ENCODE measurements around the gene ARHGAP15.
A peak's percentile ranks its signal among the peaks of the same experiment; 100 is the strongest.

The ARHGAP15 gene

DNA sequence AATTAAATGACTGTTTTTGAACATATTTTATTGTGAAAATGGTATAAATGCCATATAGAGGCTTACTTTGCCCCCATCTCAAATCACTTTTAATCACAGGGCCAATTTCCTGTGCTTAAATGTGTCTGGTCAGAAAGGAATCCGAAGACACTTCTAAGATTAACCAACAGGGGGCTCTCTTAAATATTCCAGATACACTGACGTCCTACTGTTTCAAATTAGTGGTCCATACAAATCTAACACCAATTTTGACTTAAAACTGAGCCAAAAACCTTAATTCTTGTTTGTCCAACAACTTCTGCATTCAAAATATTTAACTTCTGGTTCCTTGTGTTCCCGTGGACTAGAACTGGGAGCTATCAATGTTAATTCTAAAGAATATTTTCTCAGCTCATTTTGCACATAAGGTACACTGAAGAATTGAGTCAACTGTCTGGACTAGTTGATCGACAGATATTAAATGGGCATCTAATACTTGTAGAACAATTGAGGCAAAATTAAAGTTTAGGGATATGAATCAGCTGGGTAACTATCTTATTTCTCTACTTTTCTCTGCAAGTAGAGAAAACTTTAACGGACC is 557.5 kb downstream of the ARHGAP15 start:
- H3K27ac ChIP-seq = no peak overlapping the region
- TF ChIP-seq, protein P1, sequence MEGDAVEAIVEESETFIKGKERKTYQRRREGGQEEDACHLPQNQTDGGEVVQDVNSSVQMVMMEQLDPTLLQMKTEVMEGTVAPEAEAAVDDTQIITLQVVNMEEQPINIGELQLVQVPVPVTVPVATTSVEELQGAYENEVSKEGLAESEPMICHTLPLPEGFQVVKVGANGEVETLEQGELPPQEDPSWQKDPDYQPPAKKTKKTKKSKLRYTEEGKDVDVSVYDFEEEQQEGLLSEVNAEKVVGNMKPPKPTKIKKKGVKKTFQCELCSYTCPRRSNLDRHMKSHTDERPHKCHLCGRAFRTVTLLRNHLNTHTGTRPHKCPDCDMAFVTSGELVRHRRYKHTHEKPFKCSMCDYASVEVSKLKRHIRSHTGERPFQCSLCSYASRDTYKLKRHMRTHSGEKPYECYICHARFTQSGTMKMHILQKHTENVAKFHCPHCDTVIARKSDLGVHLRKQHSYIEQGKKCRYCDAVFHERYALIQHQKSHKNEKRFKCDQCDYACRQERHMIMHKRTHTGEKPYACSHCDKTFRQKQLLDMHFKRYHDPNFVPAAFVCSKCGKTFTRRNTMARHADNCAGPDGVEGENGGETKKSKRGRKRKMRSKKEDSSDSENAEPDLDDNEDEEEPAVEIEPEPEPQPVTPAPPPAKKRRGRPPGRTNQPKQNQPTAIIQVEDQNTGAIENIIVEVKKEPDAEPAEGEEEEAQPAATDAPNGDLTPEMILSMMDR (conservative IDR thresholded peaks at IDR 0.05; ENCODE audit: low read depth) = peak; percentile 26; the same call in 1 of the 2 replicates
- ChIA-PET POLR2A (ENCODE audit: low non-redundant PET) (no interaction called here), CTCF (interaction anchor here (0.8 kb wide), 1 partner anchor 121 kb away, joined by 3 read pairs; no protein-coding TSS in a partner anchor)
- peak; percentile 29 for DNase-seq (ENCODE audit: low spot score)

GRCh38 chr2:143688248-143688647 is 559.0 kb downstream of the ARHGAP15 start:
- DNase-seq (ENCODE audit: low spot score) = no peak
- ChIA-PET CTCF (no interaction called here), POLR2A (ENCODE audit: low non-redundant PET) (no interaction called here)
- no peak overlapping the region for H3K27ac ChIP-seq
- TF ChIP-seq, protein P1 (conservative IDR thresholded peaks at IDR 0.05; ENCODE audit: low read depth) = no peak

GRCh38 chr2:143688815-143689214 is 559.6 kb downstream of the ARHGAP15 start:
- ChIA-PET CTCF (no interaction called here), POLR2A (ENCODE audit: low non-redundant PET) (no interaction called here)
- DNase-seq (ENCODE audit: low spot score) = no peak
- TF ChIP-seq, protein P1 (conservative IDR thresholded peaks at IDR 0.05; ENCODE audit: low read depth) = no peak
- no peak overlapping the region for H3K27ac ChIP-seq

GRCh38 chr2:143689541-143689940 is 560.3 kb downstream of the ARHGAP15 start:
- TF ChIP-seq, protein P1 (conservative IDR thresholded peaks at IDR 0.05; ENCODE audit: low read depth) = no peak
- no peak for DNase-seq (ENCODE audit: low spot score)
- ChIA-PET POLR2A (ENCODE audit: low non-redundant PET) (no interaction called here), CTCF (no interaction called here)
- H3K27ac ChIP-seq = no peak overlapping the region

DNA sequence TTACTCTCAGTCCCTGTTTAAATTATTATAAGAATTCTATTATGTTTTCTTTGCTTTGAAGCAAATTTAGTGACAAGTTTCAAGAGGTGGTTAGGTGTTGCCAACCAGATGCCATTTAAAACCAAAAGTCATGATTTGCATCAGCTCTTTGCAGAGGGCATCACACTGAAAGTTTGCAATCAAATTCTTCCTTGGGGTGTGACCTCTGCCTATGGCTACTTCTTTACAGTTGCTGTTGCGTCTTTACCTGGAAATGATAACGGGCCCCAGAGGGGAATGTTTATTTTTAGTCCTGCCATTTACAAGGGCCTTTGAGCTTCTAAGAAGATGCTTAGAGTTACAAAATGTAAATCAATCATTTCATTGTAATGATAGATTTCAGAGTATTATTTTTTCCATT is 561.0 kb downstream of the ARHGAP15 start:
- H3K27ac ChIP-seq = no peak overlapping the region
- POLR2A ChIA-PET (ENCODE audit: low non-redundant PET) = no interaction called here
- TF ChIP-seq, protein P1 (conservative IDR thresholded peaks at IDR 0.05; ENCODE audit: low read depth) = no peak
- CTCF ChIA-PET = no interaction called here
- no peak for DNase-seq (ENCODE audit: low spot score)

GRCh38 chr2:143691121-143691520 is 561.9 kb downstream of the ARHGAP15 start:
- no peak overlapping the region for H3K27ac ChIP-seq

More at GRCh38 chr2:143691121-143691520, 561.9 kb downstream of the ARHGAP15 start:
- ChIA-PET CTCF (no interaction called here), POLR2A (ENCODE audit: low non-redundant PET) (no interaction called here)
- TF ChIP-seq, protein P1 (conservative IDR thresholded peaks at IDR 0.05; ENCODE audit: low read depth) = no peak
- no peak for DNase-seq (ENCODE audit: low spot score)

Data from RWPE1 (cell line).